Naive thymus-derived CD4-positive, alpha-beta T cell (primary cell): ENCODE data around the gene PPFIA1. TPM values are rescaled to one million over a fixed set of nuclear protein-coding genes. Genes with fewer than 3 reads are reported as not detected.

Experiments
- ATAC-seq: fragments of 150-1000 bp; cut with Tn5 transposase; 2 replicates; pipeline ENCODE4 v1.10.0; 2021; ENCODE audit warnings: mild to moderate bottlenecking, moderate library complexity
- CTCF ChIA-PET: fragments of 350-600 bp; sonication (Branson Sonifier 250); formaldehyde crosslinking; loops from one replicate; lab custom pipeline; 2021; ENCODE audit warnings: antibody characterized with exemption; lab: Charles Lee
- POLR2A ChIA-PET: fragments of 350-600 bp; sonication (Branson Sonifier 250); formaldehyde crosslinking; loops from one replicate; lab custom pipeline; 2021; ENCODE audit warnings: antibody characterized with exemption, inconsistent platforms; lab: Charles Lee
- DNase-seq, 9 donors: peaks; one replicate each; pipeline versions ENCODE4 v3.0.0 to v3.0.0-alpha.2; 2020 to 2022; ENCODE audit warnings: mixed read lengths in 1 of 9
- H3K27ac ChIP-seq: one replicate; pipeline ENCODE4 v1.7.0; 2013; ENCODE audit warnings: mild to moderate bottlenecking, low read depth, low read length, moderate library complexity
- H3K27me3 ChIP-seq, 2 donors: one replicate each; pipeline ENCODE4 v1.7.0; 2013; ENCODE audit warnings: low read length in 2 of 2, mild to moderate bottlenecking in 2 of 2, moderate library complexity in 2 of 2; ENCODE audit not compliant: control insufficient read depth in 2 of 2, insufficient read depth in 2 of 2
- H3K36me3 ChIP-seq, 3 experiments: 1 replicate in 2 of 3; 2 replicates in 1 of 3; pipeline ENCODE4 v1.7.0; 2013; ENCODE audit warnings: low read length in 3 of 3, mild to moderate bottlenecking in 3 of 3, moderate library complexity in 1 of 3; ENCODE audit not compliant: insufficient read depth in 3 of 3, control insufficient read depth in 2 of 3
- H3K4me1 ChIP-seq, 2 donors: one replicate each; pipeline ENCODE4 v1.7.0; 2013; ENCODE audit warnings: low read length in 2 of 2, mild to moderate bottlenecking in 2 of 2, moderate library complexity in 1 of 2; ENCODE audit not compliant: control insufficient read depth in 2 of 2, insufficient read depth in 2 of 2
- H3K4me3 ChIP-seq: 2 replicates; pipeline ENCODE4 v1.7.0; 2013; ENCODE audit warnings: mild to moderate bottlenecking, low read length
- H3K9me3 ChIP-seq, 3 experiments: 1 replicate in 2 of 3; 2 replicates in 1 of 3; pipeline ENCODE4 v1.7.0; 2013; ENCODE audit warnings: low read length in 3 of 3; ENCODE audit not compliant: control insufficient read depth in 2 of 3
- H3K27ac Mint-ChIP-seq, 9 donors: one replicate each; pipeline ENCODE4 v1.8.0; 2020 to 2022; ENCODE audit warnings: mixed read lengths in 9 of 9, mild to moderate bottlenecking in 8 of 9, moderate library complexity in 5 of 9, inconsistent platforms in 2 of 9
- H3K27me3 Mint-ChIP-seq, 5 donors: one replicate each; pipeline ENCODE4 v1.8.0; 2021 to 2022; ENCODE audit warnings: mixed read lengths in 5 of 5, mild to moderate bottlenecking in 1 of 5
- H3K36me3 Mint-ChIP-seq, 5 donors: one replicate each; pipeline ENCODE4 v1.8.0; 2020 to 2022; ENCODE audit warnings: mixed read lengths in 5 of 5, mild to moderate bottlenecking in 3 of 5, inconsistent platforms in 1 of 5
- H3K4me1 Mint-ChIP-seq, 7 donors: one replicate each; pipeline ENCODE4 v1.8.0; 2020 to 2022; ENCODE audit warnings: mixed read lengths in 7 of 7, mild to moderate bottlenecking in 3 of 7, inconsistent platforms in 1 of 7
- H3K4me3 Mint-ChIP-seq, 10 donors: one replicate each; pipeline ENCODE4 v1.8.0; 2020 to 2022; ENCODE audit warnings: mild to moderate bottlenecking in 10 of 10, mixed read lengths in 10 of 10, moderate library complexity in 6 of 10, inconsistent platforms in 2 of 10
- H3K9me3 Mint-ChIP-seq, 11 donors: one replicate each; pipeline ENCODE4 v1.8.0; 2020 to 2022; ENCODE audit warnings: mixed read lengths in 11 of 11, mild to moderate bottlenecking in 4 of 11, inconsistent platforms in 1 of 11, moderate library complexity in 1 of 11
- intact Hi-C, 2 donors: fragments of 100-400 bp; cut with micrococcal nuclease; formaldehyde crosslinking; loops; one replicate each; pipeline ENCODE4 v1.15.1; 2023
- polyA plus RNA-seq, 2 donors: library from polyadenylated mRNA; unstranded; fragments of 300-500 nt; fragmentation: Illumina TruSeq; gene quantifications; one replicate each; pipeline ENCODE4 v1.2.3, GENCODE V29; 2021
- total RNA-seq, 6 experiments: library from RNA in 5 of 6; stranded (reverse) in 5 of 6; gene quantifications; 1 replicate in 5 of 6; 2 replicates in 1 of 6; pipeline ENCODE4 v1.2.3 and lab custom pipeline; 2021 to 2026

The PPFIA1 gene
- total and polyA plus RNA-seq, 7 experiments from 2014 or later, result 14.3 to 71.0 (median 46.0) TPM

- POLR2A ChIA-PET, result no interaction called here
- CTCF ChIA-PET, result no interaction called here
- H3K4me1 ChIP-seq, result peaks cover 0 to 4% of the 10 kb centered on the region in 2 donors
- H3K27ac Mint-ChIP-seq, result no peak overlapping the region
- no peak overlapping the region for H3K27ac ChIP-seq
- intact Hi-C loops, result no loop called here
- H3K27me3 Mint-ChIP-seq, result peaks cover 0 to 25% (median 0%) of the 10 kb centered on the region in 5 donors
- no peak overlapping the region for H3K4me3 ChIP-seq
- ATAC-seq, result no peak
- H3K4me1 Mint-ChIP-seq, result peaks cover 0 to 9% (median 0%) of the 10 kb centered on the region in 7 donors
- peaks cover 0 to 6% (median 3%) of the 10 kb centered on the region in 5 donors for H3K36me3 Mint-ChIP-seq
- peaks cover 0 to 1% (median 0%) of the 10 kb centered on the region in 11 donors for H3K9me3 Mint-ChIP-seq
- no peak overlapping the region for H3K4me3 Mint-ChIP-seq
- H3K36me3 ChIP-seq, result no peaks in the 10 kb centered on the region
- DNase-seq, result no peak
- H3K9me3 ChIP-seq, result no peaks in the 10 kb centered on the region
- H3K27me3 ChIP-seq, result no peaks in the 10 kb centered on the region
Measured at GRCh38 chr11:70424765-70425344, 154.4 kb downstream of the PPFIA1 start.

- DNase-seq, result no peak
- Histone ChIP-seq H3K4me1 (peaks cover 0 to 4% of the 10 kb centered on the region in 2 donors), H3K9me3 (no peaks in the 10 kb centered on the region), H3K27me3 (no peaks in the 10 kb centered on the region), H3K27ac (no peak overlapping the region), H3K36me3 (no peaks in the 10 kb centered on the region), H3K4me3 (no peak overlapping the region)
- Mint-ChIP-seq H3K36me3 (no peaks in the 10 kb centered on the region), H3K4me1 (peaks cover 0 to 9% (median 0%) of the 10 kb centered on the region in 7 donors), H3K27ac (no peak overlapping the region), H3K9me3 (peaks cover 0 to 1% (median 0%) of the 10 kb centered on the region in 11 donors), H3K27me3 (peaks cover 0 to 24% (median 0%) of the 10 kb centered on the region in 5 donors), H3K4me3 (no peak overlapping the region)
- ATAC-seq, result no peak
- POLR2A ChIA-PET, result no interaction called here
- intact Hi-C loops, result no loop called here
- CTCF ChIA-PET, result no interaction called here
Measured at GRCh38 chr11:70427436-70427835, 156.9 kb downstream of the PPFIA1 start.

GRCh38 chr11:70428701-70429427 lies 158.4 kb downstream of the PPFIA1 start:
- H3K27ac Mint-ChIP-seq, result no peak overlapping the region
- peaks cover 0 to 1% (median 0%) of the 10 kb centered on the region in 11 donors for H3K9me3 Mint-ChIP-seq
- CTCF ChIA-PET, result no interaction called here
- Histone ChIP-seq H3K9me3 (no peaks in the 10 kb centered on the region), H3K27ac (no peak overlapping the region), H3K4me3 (no peak overlapping the region), H3K27me3 (no peaks in the 10 kb centered on the region), H3K4me1 (peaks cover 0 to 4% of the 10 kb centered on the region in 2 donors), H3K36me3 (no peaks in the 10 kb centered on the region)
- H3K4me1 Mint-ChIP-seq, result peaks cover 0 to 8% (median 0%) of the 10 kb centered on the region in 7 donors
- ATAC-seq (no peak), DNase-seq (no peak)
- H3K36me3 Mint-ChIP-seq, result no peaks in the 10 kb centered on the region
- peaks cover 0 to 21% (median 0%) of the 10 kb centered on the region in 5 donors for H3K27me3 Mint-ChIP-seq
- intact Hi-C loops, result no loop called here
- no peak overlapping the region for H3K4me3 Mint-ChIP-seq
- POLR2A ChIA-PET, result no interaction called here

GRCh38 chr11:70429428-70429705 lies 158.9 kb downstream of the PPFIA1 start:
- ChIA-PET POLR2A (no interaction called here), CTCF (no interaction called here)
- Mint-ChIP-seq H3K9me3 (peaks cover 0 to 1% (median 0%) of the 10 kb centered on the region in 11 donors), H3K4me3 (no peak overlapping the region), H3K27me3 (peaks cover 0 to 18% (median 0%) of the 10 kb centered on the region in 5 donors), H3K27ac (no peak overlapping the region), H3K36me3 (no peaks in the 10 kb centered on the region), H3K4me1 (peaks cover 0 to 3% (median 0%) of the 10 kb centered on the region in 7 donors)
- no peak overlapping the region for H3K27ac ChIP-seq
- ATAC-seq (no peak), DNase-seq (no peak)
- no peaks in the 10 kb centered on the region for H3K9me3 ChIP-seq
- no peak overlapping the region for H3K4me3 ChIP-seq
- no peaks in the 10 kb centered on the region for H3K27me3 ChIP-seq
- H3K36me3 ChIP-seq, result no peaks in the 10 kb centered on the region
- intact Hi-C loops, result no loop called here
- peaks cover 0 to 4% of the 10 kb centered on the region in 2 donors for H3K4me1 ChIP-seq

- no peaks in the 10 kb centered on the region for H3K36me3 ChIP-seq
- H3K27ac ChIP-seq, result no peak overlapping the region
- H3K27me3 ChIP-seq, result no peaks in the 10 kb centered on the region
- no peaks in the 10 kb centered on the region for H3K9me3 ChIP-seq
- H3K36me3 Mint-ChIP-seq, result no peaks in the 10 kb centered on the region
- no peak overlapping the region for H3K4me3 ChIP-seq
- intact Hi-C loops, result no loop called here
- peaks cover 0 to 17% (median 0%) of the 10 kb centered on the region in 5 donors for H3K27me3 Mint-ChIP-seq
- H3K4me1 Mint-ChIP-seq, result peaks cover 0 to 1% (median 0%) of the 10 kb centered on the region in 7 donors
- H3K4me3 Mint-ChIP-seq, result no peak overlapping the region
- ChIA-PET CTCF (no interaction called here), POLR2A (no interaction called here)
- H3K4me1 ChIP-seq, result peaks cover 0 to 2% of the 10 kb centered on the region in 2 donors
- ATAC-seq (peak; percentile 24), DNase-seq (no peak)
- H3K27ac Mint-ChIP-seq, result no peak overlapping the region
- peaks cover 0 to 1% (median 0%) of the 10 kb centered on the region in 11 donors for H3K9me3 Mint-ChIP-seq
Measured at GRCh38 chr11:70429724-70430521, 159.4 kb downstream of the PPFIA1 start.

- Mint-ChIP-seq H3K27ac (no peak overlapping the region), H3K27me3 (peaks cover 0 to 14% (median 0%) of the 10 kb centered on the region in 5 donors), H3K4me3 (no peak overlapping the region), H3K9me3 (no peaks in the 10 kb centered on the region), H3K4me1 (peaks cover 0 to 1% (median 0%) of the 10 kb centered on the region in 7 donors), H3K36me3 (no peaks in the 10 kb centered on the region)
- Histone ChIP-seq H3K4me3 (no peak overlapping the region), H3K36me3 (no peaks in the 10 kb centered on the region), H3K27ac (no peak overlapping the region), H3K4me1 (no peaks in the 10 kb centered on the region), H3K9me3 (no peaks in the 10 kb centered on the region), H3K27me3 (no peaks in the 10 kb centered on the region)
- intact Hi-C loops, result no loop called here
- CTCF ChIA-PET, result no interaction called here
- DNase-seq, result no peak
- POLR2A ChIA-PET, result no interaction called here
- no peak for ATAC-seq
Measured at GRCh38 chr11:70430671-70431574, 160.4 kb downstream of the PPFIA1 start.
